ENCODE results near the gene NIN.
A peak's percentile ranks its signal among the peaks of the same experiment; 100 is the strongest.

The NIN gene

DNA sequence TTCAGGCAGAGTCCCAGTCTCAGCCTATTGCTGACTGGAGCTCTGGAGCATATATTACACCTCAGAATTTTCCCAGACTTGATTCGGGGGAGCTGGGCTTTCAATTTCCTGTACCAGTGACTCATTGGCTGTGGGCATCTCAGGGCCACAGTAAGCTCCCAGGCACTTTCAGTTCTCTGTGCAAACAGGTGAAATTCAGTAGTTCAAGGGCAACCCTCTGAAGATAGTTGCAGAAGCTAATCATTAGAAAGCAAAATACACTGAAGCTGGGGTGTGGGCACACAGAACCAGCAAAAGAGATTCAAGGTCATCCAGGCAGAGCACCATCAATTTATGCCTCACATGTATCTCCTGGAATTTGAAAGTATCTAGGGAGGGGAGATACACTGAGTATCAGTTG is 8.1 kb upstream of the NIN start:
- DNase-seq, result no peak

DNA sequence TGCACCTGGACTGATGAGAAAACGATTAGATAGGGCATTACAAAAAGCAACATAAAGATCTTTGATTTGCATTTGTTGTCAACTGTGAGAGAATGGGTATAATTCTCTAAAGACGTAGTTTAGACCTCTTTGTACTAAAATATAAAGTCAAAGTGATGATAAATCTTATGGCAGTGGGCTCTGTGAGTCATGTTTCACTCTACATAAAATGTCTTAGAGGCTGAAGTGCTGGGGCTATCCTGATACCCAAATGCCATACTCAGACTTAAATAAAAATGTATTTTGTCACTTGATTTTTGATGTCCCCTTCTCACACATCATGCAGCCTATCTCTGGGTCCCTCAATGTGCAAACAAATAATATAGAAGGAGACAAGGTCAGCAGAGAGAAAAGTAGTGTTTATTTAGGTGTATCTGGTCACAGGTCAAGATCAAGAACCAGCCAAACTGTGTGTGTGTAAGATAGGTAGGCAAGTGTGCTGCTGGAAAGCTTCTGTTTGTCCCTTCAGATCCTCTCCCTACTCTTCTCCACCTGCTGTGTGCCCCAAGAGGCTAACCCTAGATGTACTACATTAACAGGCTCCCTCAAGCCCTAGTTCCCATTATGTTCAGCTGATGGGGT is 7.0 kb upstream of the NIN start:
- DNase-seq, result no peak

DNA sequence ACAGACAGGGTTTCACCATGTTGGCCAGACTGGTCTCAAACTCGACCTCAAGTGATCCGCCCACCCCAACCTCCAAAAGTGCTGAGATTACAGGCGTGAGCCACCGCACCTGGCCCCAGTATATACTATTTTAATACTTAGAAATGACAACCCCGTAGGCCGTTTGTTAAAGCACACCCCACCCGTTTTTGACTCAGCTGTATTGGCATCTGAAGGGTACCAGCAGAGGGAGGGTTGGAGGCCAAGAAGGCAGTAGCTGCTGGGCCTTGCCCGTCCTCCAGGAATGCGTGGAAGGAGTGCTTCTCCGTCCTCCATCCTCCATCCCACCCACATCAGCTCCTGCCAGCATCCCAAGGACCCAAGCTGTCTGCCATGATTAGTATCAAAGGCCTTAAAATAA is 6.3 kb upstream of the NIN start:
- DNase-seq, result no peak

DNA sequence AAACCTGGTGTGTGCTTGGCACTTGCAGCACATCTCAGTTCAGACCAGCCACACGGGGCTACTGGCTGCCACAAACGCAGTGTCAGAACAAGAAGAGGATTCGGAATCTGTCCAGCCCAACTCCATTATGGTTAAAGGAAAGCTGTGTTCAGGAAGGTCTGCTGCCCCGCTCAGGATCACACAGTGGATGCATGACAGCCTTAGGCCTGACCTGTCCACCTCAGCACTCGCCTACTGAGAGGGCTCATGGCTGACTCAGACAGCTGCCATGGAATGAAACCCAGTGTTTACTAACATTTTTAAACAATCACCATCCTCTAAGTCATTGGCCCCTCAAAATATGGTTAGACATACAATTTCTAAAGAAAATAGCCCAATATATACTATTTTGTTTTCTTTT is 5.6 kb upstream of the NIN start:
- DNase-seq, result no peak

GRCh38 chr14:50835280-50835679 is 4.3 kb upstream of the NIN start:
- DNase-seq, result peak; percentile 36 to 52

GRCh38 chr14:50834802-50835276 is 3.9 kb upstream of the NIN start:
- DNase-seq, result no peak

DNA sequence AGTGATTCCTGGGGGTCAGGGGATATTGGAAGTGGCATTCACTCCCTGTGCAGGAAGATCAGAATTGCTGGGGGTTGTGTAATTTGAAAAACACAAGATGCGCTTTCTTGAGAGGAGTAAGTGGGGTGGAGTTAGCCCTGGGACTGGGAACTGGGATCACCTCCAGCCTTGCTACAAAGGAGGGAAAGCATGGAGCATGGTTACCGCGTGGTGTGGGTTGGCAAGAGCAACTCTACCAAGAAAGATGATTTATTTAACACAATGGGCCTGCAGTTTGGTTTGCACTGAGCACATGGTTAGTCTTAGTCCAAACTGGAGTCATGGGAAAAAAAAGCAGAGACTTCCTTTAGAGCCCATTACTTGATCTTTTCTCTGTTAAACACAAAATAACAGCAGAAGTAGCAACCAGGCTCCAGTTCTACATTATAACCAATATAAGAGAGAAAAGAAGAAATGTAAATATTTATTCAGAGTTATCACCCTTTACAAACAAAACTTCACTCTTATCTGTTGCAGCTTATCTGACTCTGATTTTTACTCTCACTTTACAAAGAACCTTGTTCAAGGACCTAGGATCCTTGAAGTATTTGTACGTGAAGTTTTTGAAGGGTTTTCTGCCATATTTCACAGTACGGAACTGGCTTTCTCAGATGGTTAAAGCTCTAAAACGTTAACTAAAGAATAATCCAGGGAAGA is 2.1 kb upstream of the NIN start:
- DNase-seq, result no peak

DNA sequence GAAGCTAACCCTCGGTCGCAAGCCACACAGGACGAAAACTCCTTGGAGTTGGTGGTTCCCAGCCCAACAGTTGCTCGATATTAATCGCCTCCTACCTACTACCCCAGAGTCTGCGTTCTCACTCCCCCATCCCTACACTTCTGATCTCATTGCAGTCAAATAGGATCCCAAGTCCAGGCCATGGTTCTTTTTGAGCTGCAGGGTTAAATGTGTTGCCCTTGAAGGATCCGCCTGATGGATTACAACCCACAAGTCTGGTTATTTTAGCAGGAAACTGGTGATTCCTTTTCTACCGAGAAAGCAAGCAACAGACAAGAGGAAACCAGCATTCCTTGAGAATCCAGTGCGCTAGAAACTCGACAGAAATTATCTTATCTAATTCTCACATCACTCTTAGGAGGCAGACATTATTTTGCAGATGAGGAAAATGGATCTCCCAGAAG is 785 bp upstream of the NIN start:
- DNase-seq, result no peak

- DNase-seq, result peak; percentile 57 to 65
Measured at GRCh38 chr14:50830044-50830931, 674 bp downstream of the NIN start.

GRCh38 chr14:50829489-50830043 is 1.4 kb downstream of the NIN start:
- DNase-seq, result no peak

- no peak for DNase-seq
Measured at GRCh38 chr14:50828721-50829488, 2.1 kb downstream of the NIN start.

- DNase-seq, result no peak
Measured at GRCh38 chr14:50826681-50827080, 4.3 kb downstream of the NIN start.

DNA sequence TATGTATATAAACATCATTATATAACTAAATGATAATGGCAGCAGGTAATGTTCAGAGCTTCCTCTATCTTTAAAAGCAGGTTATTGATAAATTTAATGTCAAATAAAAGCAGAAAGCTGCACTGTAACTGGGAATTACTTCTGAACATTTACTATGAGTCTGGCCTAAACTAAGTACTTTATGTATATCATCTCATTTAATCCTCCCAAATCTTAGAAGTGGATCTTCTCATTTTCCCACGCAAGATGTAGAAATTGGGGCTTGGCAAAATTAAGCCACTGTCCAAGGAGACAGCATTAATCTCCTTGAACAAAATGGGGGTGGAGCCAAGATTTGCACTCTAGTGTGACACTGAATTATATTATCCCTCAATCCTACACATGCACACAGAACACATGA is 5.7 kb downstream of the NIN start:
- no peak for DNase-seq

GRCh38 chr14:50823762-50824636 is 7.0 kb downstream of the NIN start:
- DNase-seq, result peak in 1 of 2 donors; percentile 34

DNA sequence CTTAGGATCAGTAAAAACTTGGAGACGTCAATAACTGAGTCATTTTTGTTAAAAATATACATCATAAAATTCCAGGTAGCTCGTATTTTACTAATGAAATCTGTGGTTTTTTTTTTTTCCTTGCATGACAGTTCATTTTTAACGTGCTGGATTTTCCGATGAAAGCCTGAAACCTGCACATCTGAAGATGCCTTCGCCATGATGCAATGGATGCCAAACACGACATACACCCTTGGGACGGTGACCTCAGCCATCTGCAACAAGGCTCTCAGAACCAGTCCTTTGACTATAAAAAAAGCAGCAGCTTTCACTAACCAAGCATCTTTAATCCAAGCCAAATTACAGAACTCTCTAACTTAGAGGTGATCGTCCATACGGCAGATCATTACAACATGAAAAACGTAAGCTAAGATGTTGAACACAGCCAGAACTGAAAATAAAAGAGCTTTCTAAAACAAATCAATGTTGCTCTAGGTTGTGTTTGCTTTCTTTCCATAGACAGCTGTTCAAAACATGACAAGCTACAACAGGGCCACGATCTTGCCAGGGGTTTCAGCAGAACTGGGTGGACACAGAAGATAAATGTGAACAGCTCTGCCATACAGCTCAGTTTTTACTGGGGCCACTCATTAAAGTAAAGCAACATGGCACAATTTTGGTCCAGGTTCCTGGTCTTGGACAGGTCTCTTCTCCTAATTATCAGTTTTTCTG is 7.8 kb downstream of the NIN start:
- no peak for DNase-seq

GRCh38 chr14:50822501-50823042 is 8.4 kb downstream of the NIN start:
- DNase-seq, result no peak

DNA sequence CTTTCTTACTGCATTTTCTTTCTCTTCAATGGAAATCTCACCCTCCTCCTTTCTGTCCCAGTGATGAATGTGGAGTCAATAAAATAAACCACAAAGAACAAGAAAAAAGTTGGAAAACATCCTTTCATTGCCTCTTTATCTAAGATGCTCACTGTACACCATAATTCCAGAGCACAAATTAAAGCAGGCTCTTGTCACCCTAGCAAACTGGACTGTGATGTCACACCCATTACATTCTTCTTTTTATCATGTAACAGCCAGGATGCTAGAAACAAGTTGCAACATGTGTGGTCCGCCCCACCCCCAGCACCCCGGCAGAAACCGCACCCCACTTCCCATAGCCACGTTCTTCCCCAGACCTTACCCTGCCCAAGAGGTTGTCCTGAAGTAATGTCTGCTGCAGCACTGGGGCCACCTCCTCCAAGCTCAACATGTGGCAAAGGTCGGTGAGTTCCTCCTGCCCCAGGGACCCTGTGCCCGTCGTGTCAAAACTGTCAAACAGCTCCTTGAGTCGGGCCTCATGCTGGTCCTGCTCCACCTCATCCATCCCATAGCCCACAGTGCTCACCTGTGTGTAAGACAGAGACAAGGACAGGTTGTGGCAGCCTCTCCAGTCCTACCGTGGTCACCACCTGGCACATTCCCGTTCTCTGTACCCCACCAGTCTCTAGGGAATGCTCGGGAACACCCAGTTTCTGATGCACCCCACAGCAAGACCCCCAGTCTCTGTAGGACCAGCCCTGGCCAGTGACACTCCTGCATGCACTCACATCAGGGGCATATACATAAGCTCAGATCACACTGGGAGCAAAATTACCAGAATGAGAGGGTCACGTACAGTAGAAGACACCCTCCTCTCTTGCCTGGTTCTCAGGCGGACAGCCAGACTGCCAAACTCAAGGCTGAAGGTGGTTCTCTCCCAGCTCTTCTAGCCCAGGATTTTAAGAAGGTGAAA is 9.2 kb downstream of the NIN start:
- DNase-seq, result peak; percentile 64 to 74

- no peak for DNase-seq
Measured at GRCh38 chr14:50820786-50821509, 10.0 kb downstream of the NIN start.

- DNase-seq, result peak in 1 of 2 donors; percentile 41
Measured at GRCh38 chr14:50819303-50819702, 11.7 kb downstream of the NIN start.

All from CD4-positive, alpha-beta T cell treated with Interferon alpha-2 for 1 hour (primary cell).